ENCODE data around the gene EMILIN2.

The EMILIN2 gene

DNA sequence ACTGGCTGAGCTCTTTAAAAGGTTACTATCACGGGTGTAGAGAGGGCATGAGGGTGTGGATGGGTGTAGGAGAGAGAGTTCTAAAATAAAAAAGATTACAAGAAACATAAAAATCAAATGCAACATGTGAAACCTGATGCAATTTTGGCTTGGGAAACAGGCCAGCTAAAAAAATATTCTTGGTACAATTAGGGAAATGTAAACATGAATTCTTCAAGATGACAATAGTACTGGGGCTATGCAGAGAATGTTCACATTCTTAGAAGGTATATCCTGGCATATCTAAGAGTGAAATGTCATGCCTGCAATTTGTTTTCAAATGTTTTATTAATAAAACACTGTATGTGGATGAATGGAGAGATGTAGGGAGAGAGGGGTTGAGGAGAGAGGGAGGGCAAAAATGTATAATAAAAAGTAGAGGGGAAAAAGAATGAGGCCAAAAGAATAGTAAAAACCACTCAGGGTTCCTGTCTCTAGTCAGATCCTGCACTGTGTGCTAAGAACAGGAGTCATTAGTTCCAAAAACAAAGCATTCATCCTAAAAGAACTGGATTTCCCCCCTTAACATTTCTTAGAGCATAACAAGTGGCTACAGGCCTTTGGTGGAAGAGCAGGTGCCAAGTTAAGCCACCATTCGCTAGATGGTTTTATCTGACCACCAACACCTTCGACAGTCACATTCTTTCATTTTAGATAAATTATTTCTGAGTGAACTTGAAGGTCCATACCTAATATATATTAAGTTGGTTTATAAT is 88.8 kb downstream of the EMILIN2 start:
- peak; percentile 18 for DNase-seq (ENCODE audit: low read depth)
- no peak overlapping the region for H3K4me3 ChIP-seq (ENCODE audit: control insufficient read depth, low read depth, low read length)
- TF ChIP-seq, protein P1, sequence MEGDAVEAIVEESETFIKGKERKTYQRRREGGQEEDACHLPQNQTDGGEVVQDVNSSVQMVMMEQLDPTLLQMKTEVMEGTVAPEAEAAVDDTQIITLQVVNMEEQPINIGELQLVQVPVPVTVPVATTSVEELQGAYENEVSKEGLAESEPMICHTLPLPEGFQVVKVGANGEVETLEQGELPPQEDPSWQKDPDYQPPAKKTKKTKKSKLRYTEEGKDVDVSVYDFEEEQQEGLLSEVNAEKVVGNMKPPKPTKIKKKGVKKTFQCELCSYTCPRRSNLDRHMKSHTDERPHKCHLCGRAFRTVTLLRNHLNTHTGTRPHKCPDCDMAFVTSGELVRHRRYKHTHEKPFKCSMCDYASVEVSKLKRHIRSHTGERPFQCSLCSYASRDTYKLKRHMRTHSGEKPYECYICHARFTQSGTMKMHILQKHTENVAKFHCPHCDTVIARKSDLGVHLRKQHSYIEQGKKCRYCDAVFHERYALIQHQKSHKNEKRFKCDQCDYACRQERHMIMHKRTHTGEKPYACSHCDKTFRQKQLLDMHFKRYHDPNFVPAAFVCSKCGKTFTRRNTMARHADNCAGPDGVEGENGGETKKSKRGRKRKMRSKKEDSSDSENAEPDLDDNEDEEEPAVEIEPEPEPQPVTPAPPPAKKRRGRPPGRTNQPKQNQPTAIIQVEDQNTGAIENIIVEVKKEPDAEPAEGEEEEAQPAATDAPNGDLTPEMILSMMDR (conservative IDR thresholded peaks at IDR 0.05; ENCODE audit: control insufficient read depth, insufficient read depth, low read depth, low read length) = no peak

DNA sequence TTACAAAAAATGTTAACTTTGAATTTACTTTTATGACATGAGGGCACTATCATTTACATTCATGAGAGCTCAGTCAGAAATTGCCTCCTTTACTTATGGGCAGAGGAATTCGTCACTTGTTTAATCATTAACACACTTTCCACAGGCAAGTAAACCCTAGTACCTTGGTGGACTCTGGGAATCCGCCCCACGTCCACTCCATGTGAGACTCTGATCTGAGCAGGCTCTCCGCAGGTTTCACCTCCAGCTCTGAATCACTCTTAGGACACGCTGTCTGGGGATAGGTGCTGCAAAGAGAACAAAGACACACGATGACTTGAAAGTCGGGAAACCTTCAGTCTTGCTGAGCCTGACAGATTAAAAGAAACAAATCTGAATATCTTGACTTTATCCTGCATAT is 92.5 kb downstream of the EMILIN2 start:
- no peak for DNase-seq (ENCODE audit: low read depth)
- TF ChIP-seq, protein P1 (conservative IDR thresholded peaks at IDR 0.05; ENCODE audit: control insufficient read depth, insufficient read depth, low read depth, low read length) = no peak
- H3K4me3 ChIP-seq (ENCODE audit: control insufficient read depth, low read depth, low read length) = no peak overlapping the region

DNA sequence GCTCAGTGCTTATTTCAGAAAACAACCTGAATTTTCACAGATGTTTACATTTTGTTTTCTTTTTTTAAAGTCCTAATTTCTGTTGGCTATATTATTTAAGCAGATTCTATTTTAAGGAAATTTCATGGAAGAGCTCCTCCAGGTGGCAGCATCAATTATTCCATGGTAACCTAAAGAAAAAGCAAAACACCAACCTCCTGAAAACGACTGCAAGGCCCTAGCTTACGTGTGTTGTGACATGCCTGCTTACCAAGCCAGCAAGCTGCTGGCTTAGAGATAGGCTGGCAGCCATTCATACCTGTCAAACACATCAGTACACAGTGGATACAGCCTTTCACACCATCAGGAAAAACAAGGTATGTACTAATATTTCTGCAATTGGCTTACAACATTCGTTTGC is 101.2 kb downstream of the EMILIN2 start:
- peak; percentile 65 for DNase-seq (ENCODE audit: low read depth)
- no peak overlapping the region for H3K4me3 ChIP-seq (ENCODE audit: control insufficient read depth, low read depth, low read length)
- TF ChIP-seq, protein P1 (conservative IDR thresholded peaks at IDR 0.05; ENCODE audit: control insufficient read depth, insufficient read depth, low read depth, low read length) = peak; percentile 37

DNA sequence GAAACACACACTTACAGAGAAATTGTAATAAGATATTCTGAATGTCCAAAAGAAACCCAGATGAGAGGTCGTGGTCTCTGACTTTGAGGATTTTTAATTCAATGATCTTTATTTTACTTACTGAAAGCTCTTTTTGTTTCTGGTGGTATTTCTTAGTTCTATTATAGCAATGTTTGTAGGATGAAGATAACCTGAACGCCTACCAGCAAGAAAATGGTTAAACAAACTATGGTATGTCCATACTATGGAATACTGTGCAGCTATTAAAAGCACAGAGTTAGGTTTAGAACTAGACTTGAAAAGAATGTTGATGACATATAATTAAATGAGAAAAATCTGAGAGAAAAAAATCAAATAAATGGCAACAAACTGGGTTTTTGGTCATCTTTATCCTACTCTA is 105.8 kb downstream of the EMILIN2 start:
- H3K4me3 ChIP-seq (ENCODE audit: control insufficient read depth, low read depth, low read length) = no peak overlapping the region
- TF ChIP-seq, protein P1 (conservative IDR thresholded peaks at IDR 0.05; ENCODE audit: control insufficient read depth, insufficient read depth, low read depth, low read length) = no peak
- DNase-seq (ENCODE audit: low read depth) = no peak

DNA sequence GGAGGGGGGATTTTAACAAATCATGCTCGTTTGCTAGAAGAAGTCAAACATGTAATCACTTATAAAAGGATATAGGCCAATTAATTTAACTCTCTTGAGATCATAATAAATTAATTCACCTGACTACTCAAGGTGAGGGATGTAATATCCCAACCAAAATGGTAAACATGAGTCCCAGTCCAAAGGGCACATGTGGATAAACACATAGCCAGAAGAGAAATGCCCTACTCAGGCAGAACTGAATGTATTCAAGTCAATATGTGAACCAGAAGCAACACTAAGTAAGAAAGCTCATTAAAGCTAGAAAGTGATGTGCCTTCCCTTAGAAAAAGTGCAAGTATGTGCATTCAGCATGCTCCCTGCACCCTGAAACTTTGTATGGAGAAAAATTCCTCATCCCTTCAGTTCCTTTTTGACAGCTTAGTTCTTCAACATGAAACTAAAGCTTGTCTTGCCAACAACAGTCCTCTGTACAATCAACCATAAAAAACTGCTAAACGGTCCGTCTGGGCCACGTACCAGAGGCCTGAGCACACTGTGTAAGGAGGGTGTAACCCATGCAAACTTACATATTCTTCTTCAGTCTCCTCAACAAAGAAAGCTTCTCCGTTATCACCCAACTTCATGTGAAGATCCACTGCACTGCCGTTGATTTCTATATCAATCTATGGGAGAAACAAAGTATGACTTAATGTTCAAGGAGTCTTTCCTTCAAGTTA is 107.3 kb downstream of the EMILIN2 start:
- H3K4me3 ChIP-seq (ENCODE audit: control insufficient read depth, low read depth, low read length) = no peak overlapping the region
- no peak for DNase-seq (ENCODE audit: low read depth)
- TF ChIP-seq, protein P1 (conservative IDR thresholded peaks at IDR 0.05; ENCODE audit: control insufficient read depth, insufficient read depth, low read depth, low read length) = no peak

DNA sequence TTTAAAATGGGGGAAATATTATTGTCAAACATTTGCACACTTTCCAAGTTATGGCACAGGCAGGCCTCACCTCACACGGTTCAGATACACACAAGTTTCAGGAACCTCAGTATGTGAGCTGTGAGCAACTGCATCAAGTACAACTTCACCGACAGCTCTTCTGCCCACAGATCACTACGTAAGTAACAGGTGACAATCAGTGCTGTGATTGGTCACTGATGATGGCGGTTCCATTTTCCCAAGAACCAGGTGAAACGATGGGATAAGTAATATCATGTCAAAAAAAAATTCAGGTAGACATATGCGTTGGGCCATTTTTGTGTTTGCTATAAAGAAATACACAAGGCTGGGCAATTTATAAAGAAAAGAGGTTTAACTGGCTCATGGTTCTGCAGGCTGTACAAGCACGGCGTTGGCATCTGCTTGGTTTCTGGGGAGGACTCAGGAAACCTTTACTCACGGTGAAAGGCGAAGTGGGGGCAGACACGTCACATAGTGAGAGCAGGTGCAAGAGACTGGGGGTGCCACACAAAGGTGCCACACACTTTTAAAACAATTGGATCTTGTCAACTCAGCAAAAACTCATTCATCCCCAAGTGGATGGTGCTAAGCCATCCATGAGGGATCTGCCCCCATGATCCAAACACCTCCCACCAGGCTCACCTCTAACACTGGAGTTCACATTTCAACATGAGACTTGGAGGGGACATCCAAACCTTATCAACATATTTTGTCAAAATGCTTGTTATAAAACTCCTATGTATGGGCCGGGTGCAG is 108.3 kb downstream of the EMILIN2 start:
- no peak for DNase-seq (ENCODE audit: low read depth)
- H3K4me3 ChIP-seq (ENCODE audit: control insufficient read depth, low read depth, low read length) = no peak overlapping the region
- TF ChIP-seq, protein P1 (conservative IDR thresholded peaks at IDR 0.05; ENCODE audit: control insufficient read depth, insufficient read depth, low read depth, low read length) = no peak
